Skeletal muscle tissue (tissue), 1 donor: Measurements from ENCODE around the gene CEP135. TPM values are rescaled to one million over a fixed set of nuclear protein-coding genes. Genes with fewer than 3 reads are reported as not detected.

Experiments used
- total RNA-seq: library from RNA; depleted of rRNA; stranded (reverse); fragments of >200 nt; gene quantifications from one replicate; pipeline ENCODE4 v1.2.3, GENCODE V29; 2014

The CEP135 gene
- total RNA-seq, 1 donor from 2014 or later, result 5.7 TPM

Other genes starting within 250 kb of the CEP135 start
- gene EXOC1L, start 129.2 kb upstream of the CEP135 start, total RNA-seq, result 2.6 TPM
- gene EXOC1, start 95.3 kb upstream of the CEP135 start, total RNA-seq, result 21.9 TPM